C4-2B (cell line): Measurements from ENCODE around the gene MS4A7.

Experiments
- ZFX ChIP-seq: fragments of 450-650 bp; IDR thresholded peaks from 2 replicates; pipeline ENCODE4 v1.6.1; 2017
- TF ChIP-seq, protein P1 (sequence below): fragments of 450-650 bp; conservative IDR thresholded peaks from 2 replicates; pipeline ENCODE4 v1.5.1; 2017; ENCODE audit warnings: mild to moderate bottlenecking

DNA sequence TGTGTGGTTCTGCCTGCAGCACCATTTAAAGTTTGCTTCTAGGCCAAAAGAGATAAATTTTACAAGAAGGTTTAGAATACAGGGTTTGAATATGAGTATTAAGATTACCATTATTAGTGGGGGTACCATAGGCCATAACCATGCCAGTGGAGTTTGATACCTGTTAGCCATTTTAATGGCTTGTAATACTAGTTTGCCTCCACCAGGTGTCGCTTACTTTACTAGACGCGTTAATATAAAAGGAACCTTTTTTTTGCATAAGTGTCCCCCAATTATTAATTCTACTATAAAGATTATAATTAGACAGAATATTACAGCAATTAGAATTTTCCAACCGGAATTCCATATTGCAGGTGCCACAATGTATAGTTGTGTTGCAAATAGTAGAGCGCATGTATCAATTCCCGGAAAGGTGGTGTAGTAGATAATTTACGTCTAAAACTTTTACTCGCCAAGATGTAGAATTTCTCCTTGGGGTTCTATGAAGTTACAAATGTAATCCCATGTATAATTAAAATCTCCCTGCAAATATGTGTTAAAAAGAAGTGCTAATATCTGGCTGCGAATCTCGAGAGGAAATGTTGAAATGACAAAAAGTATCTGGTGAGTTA, 35.1 kb upstream of the MS4A7 start:
- TF ChIP-seq, protein P1, sequence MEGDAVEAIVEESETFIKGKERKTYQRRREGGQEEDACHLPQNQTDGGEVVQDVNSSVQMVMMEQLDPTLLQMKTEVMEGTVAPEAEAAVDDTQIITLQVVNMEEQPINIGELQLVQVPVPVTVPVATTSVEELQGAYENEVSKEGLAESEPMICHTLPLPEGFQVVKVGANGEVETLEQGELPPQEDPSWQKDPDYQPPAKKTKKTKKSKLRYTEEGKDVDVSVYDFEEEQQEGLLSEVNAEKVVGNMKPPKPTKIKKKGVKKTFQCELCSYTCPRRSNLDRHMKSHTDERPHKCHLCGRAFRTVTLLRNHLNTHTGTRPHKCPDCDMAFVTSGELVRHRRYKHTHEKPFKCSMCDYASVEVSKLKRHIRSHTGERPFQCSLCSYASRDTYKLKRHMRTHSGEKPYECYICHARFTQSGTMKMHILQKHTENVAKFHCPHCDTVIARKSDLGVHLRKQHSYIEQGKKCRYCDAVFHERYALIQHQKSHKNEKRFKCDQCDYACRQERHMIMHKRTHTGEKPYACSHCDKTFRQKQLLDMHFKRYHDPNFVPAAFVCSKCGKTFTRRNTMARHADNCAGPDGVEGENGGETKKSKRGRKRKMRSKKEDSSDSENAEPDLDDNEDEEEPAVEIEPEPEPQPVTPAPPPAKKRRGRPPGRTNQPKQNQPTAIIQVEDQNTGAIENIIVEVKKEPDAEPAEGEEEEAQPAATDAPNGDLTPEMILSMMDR = peak; percentile 86
- TF ChIP-seq ZFX = no peak
